Fibroblast of lung (primary cell): ENCODE data around the gene SLC6A5. TPM values are rescaled to one million over a fixed set of nuclear protein-coding genes. Genes with fewer than 3 reads are reported as not detected.

ENCODE experiments used
- DNase-seq, 2 donors: peaks; one replicate each; pipeline versions ENCODE4 v3.0.0 to v3.0.0-alpha.2; 2010; ENCODE audit warnings: low read depth in 2 of 2
- H2AFZ ChIP-seq: 2 replicates; pipeline ENCODE4 v1.5.1; 2012; ENCODE audit warnings: low read length, control low read depth, inconsistent platforms
- H3K27ac ChIP-seq: 2 replicates; pipeline ENCODE4 v1.5.1; 2011; ENCODE audit warnings: low read length, control low read depth; ENCODE audit not compliant: insufficient read depth
- H3K27me3 ChIP-seq: 2 replicates; pipeline ENCODE4 v1.5.1; 2011; ENCODE audit warnings: mild to moderate bottlenecking, low read length; ENCODE audit not compliant: control insufficient read depth, insufficient read depth
- H3K36me3 ChIP-seq: 2 replicates; pipeline ENCODE4 v1.5.1; 2011; ENCODE audit warnings: low read length; ENCODE audit not compliant: control insufficient read depth, insufficient read depth
- H3K4me1 ChIP-seq: 2 replicates; pipeline ENCODE4 v1.5.1; 2011; ENCODE audit warnings: low read length; ENCODE audit not compliant: control insufficient read depth, insufficient read depth; ENCODE audit errors: extremely low read depth
- H3K4me2 ChIP-seq: 2 replicates; pipeline ENCODE4 v1.5.1; 2011; ENCODE audit warnings: low read length, control low read depth; ENCODE audit not compliant: insufficient read depth; ENCODE audit errors: extremely low read depth
- H3K4me3 ChIP-seq, 4 experiments: fragments of 200-600 bp in 1 of 4; sonication (generic) in 1 of 4; replicated peaks in 1 of 4; 2 replicates each; pipeline ENCODE4 v1.5.1; 2011 to 2016; ENCODE audit warnings: low read length in 4 of 4, low read depth in 3 of 4, mild to moderate bottlenecking in 3 of 4, control low read depth in 2 of 4, inconsistent platforms in 1 of 4, mixed read lengths in 1 of 4; ENCODE audit not compliant: insufficient read depth in 1 of 4; ENCODE audit errors: control extremely low read depth in 1 of 4
- H3K79me2 ChIP-seq: 2 replicates; pipeline ENCODE4 v1.5.1; 2012; ENCODE audit warnings: mild to moderate bottlenecking, low read length, inconsistent platforms; ENCODE audit not compliant: control insufficient read depth, insufficient read depth
- H3K9ac ChIP-seq: 2 replicates; pipeline ENCODE4 v1.5.1; 2011; ENCODE audit warnings: mild to moderate bottlenecking, low read length, control low read depth; ENCODE audit not compliant: insufficient read depth
- H3K9me3 ChIP-seq: 2 replicates; pipeline ENCODE4 v1.5.1; 2012; ENCODE audit warnings: low read depth, low read length; ENCODE audit not compliant: control insufficient read depth, insufficient read depth
- H4K20me1 ChIP-seq: 2 replicates; pipeline ENCODE4 v1.5.1; 2011; ENCODE audit warnings: low read length; ENCODE audit not compliant: control insufficient read depth, insufficient read depth; ENCODE audit errors: extremely low read depth
- EZH2 ChIP-seq: IDR thresholded peaks from 2 replicates; pipeline ENCODE4 v1.5.1; 2012; ENCODE audit warnings: low read length, control low read depth, mild to moderate bottlenecking; ENCODE audit errors: missing control alignments
- polyA plus RNA-seq, 2 donors: library from polyadenylated mRNA; depleted of rRNA in 1 of 2; stranded (reverse) in 1 of 2; unstranded in 1 of 2; fragments of >200 nt; gene quantifications; 2 replicates each; pipeline ENCODE4 v1.2.1, GENCODE V29; 2011 to 2012; ENCODE audit warnings: missing spikeins in 1 of 2
- total RNA-seq: library from RNA; depleted of rRNA; stranded (reverse); fragments of >200 nt; gene quantifications from 2 replicates; pipeline ENCODE4 v1.2.1, GENCODE V29; 2014
- TF ChIP-seq, protein P1 (sequence below), 2 donors: IDR thresholded peaks in 1 of 2; conservative IDR thresholded peaks in 1 of 2; 1 replicate in 1 of 2; 2 replicates in 1 of 2; pipeline ENCODE4 v1.5.1; 2011 to 2012; ENCODE audit warnings: low read length in 2 of 2, control low read depth in 1 of 2, inconsistent platforms in 1 of 2, low read depth in 1 of 2, mild to moderate bottlenecking in 1 of 2

SLC6A5 gene
- total and polyA plus RNA-seq, 2 donors (not counting 1 experiment from before 2014, with no cell fraction given): not detected

DNA sequence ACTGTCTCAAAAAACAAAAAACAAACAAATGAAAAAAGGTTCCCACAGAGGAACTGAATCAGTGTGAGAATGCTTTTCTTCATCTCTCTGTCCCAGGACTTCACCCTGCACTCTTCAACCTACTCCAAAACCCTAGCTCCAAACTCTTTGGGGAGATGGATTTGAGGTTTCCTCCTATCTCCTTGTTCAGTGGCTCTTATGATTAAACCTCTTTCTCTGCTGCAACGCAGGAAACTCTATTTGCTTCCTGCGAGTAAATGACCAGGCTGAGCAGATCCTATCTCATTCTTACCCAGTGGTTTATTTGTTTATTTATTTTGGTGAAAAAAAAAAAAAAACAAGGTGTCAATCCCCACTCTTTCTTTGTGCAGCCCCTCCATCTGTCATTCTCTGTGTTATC, 12.0 kb downstream of the SLC6A5 start:
- Histone ChIP-seq H3K4me3 (no peak overlapping the region), H3K4me2 (no peak overlapping the region), H3K9me3 (no peaks in the 10 kb centered on the region), H3K27ac (no peak overlapping the region), H3K27me3 (no peaks in the 10 kb centered on the region), H3K9ac (no peak overlapping the region), H2AFZ (no peak overlapping the region), H3K4me1 (no peaks in the 10 kb centered on the region), H4K20me1 (no peaks in the 10 kb centered on the region), H3K36me3 (no peaks in the 10 kb centered on the region), H3K79me2 (no peaks in the 10 kb centered on the region)
- TF ChIP-seq, protein P1, sequence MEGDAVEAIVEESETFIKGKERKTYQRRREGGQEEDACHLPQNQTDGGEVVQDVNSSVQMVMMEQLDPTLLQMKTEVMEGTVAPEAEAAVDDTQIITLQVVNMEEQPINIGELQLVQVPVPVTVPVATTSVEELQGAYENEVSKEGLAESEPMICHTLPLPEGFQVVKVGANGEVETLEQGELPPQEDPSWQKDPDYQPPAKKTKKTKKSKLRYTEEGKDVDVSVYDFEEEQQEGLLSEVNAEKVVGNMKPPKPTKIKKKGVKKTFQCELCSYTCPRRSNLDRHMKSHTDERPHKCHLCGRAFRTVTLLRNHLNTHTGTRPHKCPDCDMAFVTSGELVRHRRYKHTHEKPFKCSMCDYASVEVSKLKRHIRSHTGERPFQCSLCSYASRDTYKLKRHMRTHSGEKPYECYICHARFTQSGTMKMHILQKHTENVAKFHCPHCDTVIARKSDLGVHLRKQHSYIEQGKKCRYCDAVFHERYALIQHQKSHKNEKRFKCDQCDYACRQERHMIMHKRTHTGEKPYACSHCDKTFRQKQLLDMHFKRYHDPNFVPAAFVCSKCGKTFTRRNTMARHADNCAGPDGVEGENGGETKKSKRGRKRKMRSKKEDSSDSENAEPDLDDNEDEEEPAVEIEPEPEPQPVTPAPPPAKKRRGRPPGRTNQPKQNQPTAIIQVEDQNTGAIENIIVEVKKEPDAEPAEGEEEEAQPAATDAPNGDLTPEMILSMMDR (conservative IDR thresholded peaks at IDR 0.05 in 1 of 2, IDR thresholded peaks at IDR 0.05 in 1 of 2; ENCODE audit: low read depth in 1 of 2, low read length in 2 of 2): no peak
- TF ChIP-seq EZH2: no peak
- no peak for DNase-seq

DNA sequence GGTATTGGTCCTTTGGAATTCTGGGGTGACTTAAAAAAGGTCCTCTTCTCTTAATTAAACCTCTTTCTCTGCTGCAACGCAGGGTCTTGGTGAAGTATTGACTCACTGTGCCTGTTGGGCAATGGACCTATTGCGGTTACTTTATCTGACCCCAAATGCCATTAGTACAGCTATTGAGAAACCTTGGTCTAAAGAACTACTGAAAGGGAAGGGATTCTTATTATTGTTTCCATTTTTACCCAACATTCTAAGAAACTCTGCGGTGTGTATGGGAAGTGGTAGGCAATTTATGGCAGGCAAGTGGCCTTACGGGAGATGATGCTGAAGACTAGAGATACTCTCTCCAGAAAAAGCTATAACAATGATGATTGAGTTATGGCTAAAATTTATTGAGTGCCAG, 12.5 kb downstream of the SLC6A5 start:
- Histone ChIP-seq H3K79me2 (no peaks in the 10 kb centered on the region), H4K20me1 (no peaks in the 10 kb centered on the region), H3K27ac (no peak overlapping the region), H3K4me2 (no peak overlapping the region), H3K27me3 (no peaks in the 10 kb centered on the region), H3K9me3 (no peaks in the 10 kb centered on the region), H3K4me3 (no peak overlapping the region), H3K9ac (no peak overlapping the region), H2AFZ (no peak overlapping the region), H3K4me1 (no peaks in the 10 kb centered on the region), H3K36me3 (no peaks in the 10 kb centered on the region)
- DNase-seq: no peak
- TF ChIP-seq, protein P1 (conservative IDR thresholded peaks at IDR 0.05 in 1 of 2, IDR thresholded peaks at IDR 0.05 in 1 of 2; ENCODE audit: low read depth in 1 of 2, low read length in 2 of 2): no peak
- TF ChIP-seq EZH2: no peak

DNA sequence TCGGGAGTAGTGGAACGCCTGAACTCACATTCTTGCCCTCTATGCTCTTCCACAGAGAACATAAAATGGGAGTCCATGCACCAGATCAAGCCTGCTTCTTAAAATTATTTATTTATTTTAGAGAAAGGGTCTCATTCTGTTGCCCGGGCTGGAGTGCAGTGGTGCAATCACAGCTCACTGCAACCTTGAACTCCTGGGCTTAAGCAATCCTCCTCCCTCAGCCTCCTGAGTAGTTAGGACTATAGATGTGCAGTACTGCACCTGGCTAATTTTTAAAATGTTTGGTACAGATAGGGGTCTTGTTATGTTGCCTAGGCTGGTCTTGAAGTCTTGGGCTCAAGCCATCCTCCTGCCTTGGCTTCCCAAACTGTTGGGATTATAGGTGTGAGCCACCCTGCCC, 13.0 kb downstream of the SLC6A5 start:
- Histone ChIP-seq H4K20me1 (no peaks in the 10 kb centered on the region), H3K4me1 (no peaks in the 10 kb centered on the region), H3K9ac (no peak overlapping the region), H3K79me2 (no peaks in the 10 kb centered on the region), H3K9me3 (no peaks in the 10 kb centered on the region), H3K4me3 (no peak overlapping the region), H3K27ac (no peak overlapping the region), H2AFZ (no peak overlapping the region), H3K4me2 (no peak overlapping the region), H3K27me3 (no peaks in the 10 kb centered on the region), H3K36me3 (no peaks in the 10 kb centered on the region)
- TF ChIP-seq, protein P1 (conservative IDR thresholded peaks at IDR 0.05 in 1 of 2, IDR thresholded peaks at IDR 0.05 in 1 of 2; ENCODE audit: low read depth in 1 of 2, low read length in 2 of 2): no peak
- no peak for TF ChIP-seq EZH2
- DNase-seq: no peak
